H9 (cell line): ENCODE measurements around the gene SRSF2. TPM values are rescaled to one million over a fixed set of nuclear protein-coding genes. Genes with fewer than 3 reads are reported as not detected.

Experiments
- DNase-seq: peaks from one replicate; pipeline ENCODE4 v3.0.0-alpha.2; 2017
- H2AFZ ChIP-seq: one replicate; pipeline ENCODE4 v1.6.1; 2013; ENCODE audit warnings: mild to moderate bottlenecking, low read length, control low read depth, moderate library complexity
- H2AK5ac ChIP-seq: 2 replicates; pipeline ENCODE4 v1.6.1; 2013; ENCODE audit warnings: low read length, control low read depth, mixed read lengths; ENCODE audit not compliant: insufficient read length
- H2BK120ac ChIP-seq: one replicate; pipeline ENCODE4 v1.6.1; 2013; ENCODE audit warnings: low read depth, mild to moderate bottlenecking, low read length, control low read depth, inconsistent platforms; ENCODE audit not compliant: poor library complexity, severe bottlenecking
- H2BK12ac ChIP-seq: 2 replicates; pipeline ENCODE4 v1.6.1; 2013; ENCODE audit warnings: low read length, control low read depth, mixed read lengths, low read depth; ENCODE audit not compliant: insufficient read length
- H2BK15ac ChIP-seq: 2 replicates; pipeline ENCODE4 v1.6.1; 2013; ENCODE audit warnings: low read depth, low read length, control low read depth
- H2BK20ac ChIP-seq: one replicate; pipeline ENCODE4 v1.6.1; 2013; ENCODE audit warnings: low read depth, mild to moderate bottlenecking, low read length, control low read depth, inconsistent platforms; ENCODE audit not compliant: poor library complexity, severe bottlenecking
- H2BK5ac ChIP-seq: 2 replicates; pipeline ENCODE4 v1.6.1; 2013; ENCODE audit warnings: low read length, control low read depth, mixed read lengths; ENCODE audit not compliant: insufficient read length
- H3K14ac ChIP-seq: 2 replicates; pipeline ENCODE4 v1.6.1; 2013; ENCODE audit warnings: low read length, control low read depth; ENCODE audit not compliant: insufficient read depth
- H3K18ac ChIP-seq: 2 replicates; pipeline ENCODE4 v1.6.1; 2013; ENCODE audit warnings: low read depth, mild to moderate bottlenecking, mixed read lengths, low read length, control low read depth; ENCODE audit not compliant: insufficient read length
- H3K23ac ChIP-seq: 2 replicates; pipeline ENCODE4 v1.6.1; 2013; ENCODE audit warnings: low read length, control low read depth, mixed read lengths, low read depth; ENCODE audit not compliant: insufficient read length
- H3K23me2 ChIP-seq: 2 replicates; pipeline ENCODE4 v1.6.1; 2013; ENCODE audit warnings: low read depth, mild to moderate bottlenecking, mixed read lengths, low read length, control low read depth; ENCODE audit not compliant: insufficient read length, poor library complexity, severe bottlenecking
- H3K27ac ChIP-seq: 2 replicates; pipeline ENCODE4 v1.5.1; 2013; ENCODE audit warnings: low read length, control low read depth, mixed read lengths, low read depth; ENCODE audit not compliant: insufficient read length
- H3K27me3 ChIP-seq: 2 replicates; pipeline ENCODE4 v1.6.1; 2013; ENCODE audit warnings: low read length, control low read depth, inconsistent platforms; ENCODE audit not compliant: insufficient read depth
- H3K4ac ChIP-seq: 2 replicates; pipeline ENCODE4 v1.6.1; 2013; ENCODE audit warnings: low read depth, mild to moderate bottlenecking, control low read depth, inconsistent platforms, low read length, moderate library complexity
- H3K4me1 ChIP-seq: 2 replicates; pipeline ENCODE4 v1.6.1; 2013; ENCODE audit warnings: low read length, control low read depth, inconsistent platforms; ENCODE audit not compliant: insufficient read depth
- H3K4me2 ChIP-seq: 2 replicates; pipeline ENCODE4 v1.6.1; 2013; ENCODE audit warnings: low read length, control low read depth, mixed read lengths; ENCODE audit not compliant: insufficient read length, insufficient read depth
- H3K56ac ChIP-seq: 2 replicates; pipeline ENCODE4 v1.6.1; 2013; ENCODE audit warnings: low read depth, mild to moderate bottlenecking, mixed read lengths, low read length, control low read depth; ENCODE audit not compliant: insufficient read length
- H3K79me1 ChIP-seq: 2 replicates; pipeline ENCODE4 v1.6.1; 2013; ENCODE audit warnings: low read depth, mild to moderate bottlenecking, moderate library complexity, low read length, control low read depth, inconsistent platforms; ENCODE audit not compliant: insufficient read depth, poor library complexity, severe bottlenecking
- H3K79me2 ChIP-seq: 2 replicates; pipeline ENCODE4 v1.6.1; 2013; ENCODE audit warnings: low read length, control low read depth, inconsistent platforms; ENCODE audit not compliant: insufficient read depth
- H3K9ac ChIP-seq: 2 replicates; pipeline ENCODE4 v1.6.1; 2013; ENCODE audit warnings: low read length, control low read depth, mixed read lengths; ENCODE audit not compliant: insufficient read length; ENCODE audit errors: extremely low read depth
- H3K9me3 ChIP-seq: one replicate; pipeline ENCODE4 v1.6.1; 2013; ENCODE audit warnings: low read depth, low read length, inconsistent platforms; ENCODE audit not compliant: control insufficient read depth
- H3T11ph ChIP-seq: one replicate; pipeline ENCODE4 v1.6.1; 2013; ENCODE audit warnings: mild to moderate bottlenecking, low read length, control low read depth, inconsistent platforms
- H4K20me1 ChIP-seq: one replicate; pipeline ENCODE4 v1.6.1; 2013; ENCODE audit not compliant: control insufficient read depth, insufficient read length, insufficient read depth
- H4K5ac ChIP-seq: 2 replicates; pipeline ENCODE4 v1.6.1; 2013; ENCODE audit warnings: low read depth, mild to moderate bottlenecking, mixed read lengths, low read length, control low read depth; ENCODE audit not compliant: insufficient read length
- H4K8ac ChIP-seq: replicated peaks from 2 replicates; pipeline ENCODE4 v1.6.1; 2013; ENCODE audit warnings: low read length, control low read depth, mixed read lengths, low read depth; ENCODE audit not compliant: insufficient read length
- H4K91ac ChIP-seq: 2 replicates; pipeline ENCODE4 v1.6.1; 2013; ENCODE audit warnings: low read depth, mild to moderate bottlenecking, moderate library complexity, mixed read lengths, low read length, control low read depth; ENCODE audit not compliant: insufficient read length
- H3K27ac Mint-ChIP-seq, 3 experiments: 2 replicates in 2 of 3; 3 replicates in 1 of 3; pipeline ENCODE4 v1.8.0; 2020 to 2021; ENCODE audit warnings: mixed read lengths in 3 of 3, mild to moderate bottlenecking in 1 of 3, moderate library complexity in 1 of 3
- H3K27me3 Mint-ChIP-seq: 2 replicates; pipeline ENCODE4 v1.8.0; 2021; ENCODE audit warnings: low read depth, mild to moderate bottlenecking, moderate library complexity, mixed read lengths
- H3K36me3 Mint-ChIP-seq, 3 experiments: 2 replicates in 2 of 3; 3 replicates in 1 of 3; pipeline ENCODE4 v1.8.0; 2020 to 2021; ENCODE audit warnings: low read depth in 3 of 3, mixed read lengths in 3 of 3; ENCODE audit not compliant: insufficient read depth in 1 of 3
- H3K4me1 Mint-ChIP-seq, 2 experiments: 2 replicates each; pipeline ENCODE4 v1.8.0; 2020; ENCODE audit warnings: mixed read lengths in 2 of 2
- H3K4me3 Mint-ChIP-seq, 2 experiments: 2 replicates in 1 of 2; 3 replicates in 1 of 2; pipeline ENCODE4 v1.8.0; 2020 to 2021; ENCODE audit warnings: mild to moderate bottlenecking in 2 of 2, mixed read lengths in 2 of 2, moderate library complexity in 1 of 2
- H3K9me3 Mint-ChIP-seq, 2 experiments: 2 replicates in 1 of 2; 3 replicates in 1 of 2; pipeline ENCODE4 v1.8.0; 2020; ENCODE audit warnings: mild to moderate bottlenecking in 2 of 2, mixed read lengths in 2 of 2, moderate library complexity in 1 of 2
- WGBS: extraction: QIAGEN DNeasy Blood & Tissue Kit; methylation state at CpG from one replicate; pipeline ENCODE4 v1.1.7; 2013; ENCODE audit warnings: missing lambda C conversion rate, low lambda C conversion rate, mixed read lengths; ENCODE audit not compliant: insufficient read length; ENCODE audit errors: extremely low coverage; 5-methylcytosine and 5-hydroxymethylcytosine counted together
- total RNA-seq: library from RNA; stranded (reverse); gene quantifications from 2 replicates; pipeline ENCODE4 v1.2.1, GENCODE V29; 2021
- TF ChIP-seq, protein P1 (sequence below): fragments of 200-600 bp; sonication (generic); conservative IDR thresholded peaks from 3 replicates; pipeline ENCODE4 v1.8.0; 2021; ENCODE audit warnings: antibody characterized with exemption, mild to moderate bottlenecking

SRSF2 gene
- total RNA-seq, 1 experiment from 2014 or later, result 578 TPM

DNA sequence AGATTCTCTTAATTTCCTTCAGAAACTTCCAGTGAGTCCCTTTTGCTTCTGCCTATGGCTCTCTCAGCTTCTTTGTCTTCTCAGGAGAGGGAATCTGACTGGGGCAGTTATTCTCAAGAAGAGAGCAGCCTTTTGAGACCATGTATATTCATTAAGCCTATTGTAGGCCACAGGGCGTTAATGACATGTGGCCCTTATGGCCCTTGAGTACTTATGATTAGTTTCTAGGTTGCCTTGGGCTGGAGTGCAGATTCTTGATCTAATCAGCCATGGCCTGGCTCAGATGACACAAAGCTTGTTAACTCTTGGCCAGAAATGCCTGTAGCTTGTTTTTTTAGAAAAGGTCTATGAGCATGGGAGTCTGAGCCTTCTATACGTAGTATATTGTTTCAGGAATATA lies 18.2 kb upstream of the SRSF2 start:
- Histone ChIP-seq H3K79me1 (no peaks in the 10 kb centered on the region), H2BK120ac (no peak overlapping the region), H2AFZ (no peak overlapping the region), H3K4ac (no peak overlapping the region), H4K8ac (no peak overlapping the region), H2BK5ac (no peak overlapping the region), H3K9me3 (no peaks in the 10 kb centered on the region), H3K14ac (no peak overlapping the region), H3K4me2 (no peak overlapping the region), H3K9ac (no peak overlapping the region), H2BK12ac (no peak overlapping the region), H3K27me3 (no peaks in the 10 kb centered on the region), H4K20me1 (no peaks in the 10 kb centered on the region), H3K18ac (no peak overlapping the region), H2BK15ac (no peak overlapping the region), H2AK5ac (no peak overlapping the region), H2BK20ac (no peak overlapping the region), H3T11ph (no peak overlapping the region), H3K27ac (no peak overlapping the region), H3K79me2 (no peaks in the 10 kb centered on the region), H3K56ac (no peak overlapping the region), H3K23ac (no peak overlapping the region), H3K23me2 (no peaks in the 10 kb centered on the region), H3K4me1 (no peaks in the 10 kb centered on the region), H4K5ac (no peak overlapping the region), H4K91ac (no peak overlapping the region)
- no peak for DNase-seq
- Mint-ChIP-seq H3K4me3 (no peak overlapping the region), H3K9me3 (no peaks in the 10 kb centered on the region; a peak in 1 of 5 replicates), H3K27me3 (no peaks in the 10 kb centered on the region), H3K4me1 (no peaks in the 10 kb centered on the region), H3K27ac (no peak overlapping the region), H3K36me3 (peaks cover 18 to 36% (median 20%) of the 10 kb centered on the region in 3 experiments)
- WGBS, result no CpG with 5 or more reads among the region's 2 CpGs
- TF ChIP-seq, protein P1, sequence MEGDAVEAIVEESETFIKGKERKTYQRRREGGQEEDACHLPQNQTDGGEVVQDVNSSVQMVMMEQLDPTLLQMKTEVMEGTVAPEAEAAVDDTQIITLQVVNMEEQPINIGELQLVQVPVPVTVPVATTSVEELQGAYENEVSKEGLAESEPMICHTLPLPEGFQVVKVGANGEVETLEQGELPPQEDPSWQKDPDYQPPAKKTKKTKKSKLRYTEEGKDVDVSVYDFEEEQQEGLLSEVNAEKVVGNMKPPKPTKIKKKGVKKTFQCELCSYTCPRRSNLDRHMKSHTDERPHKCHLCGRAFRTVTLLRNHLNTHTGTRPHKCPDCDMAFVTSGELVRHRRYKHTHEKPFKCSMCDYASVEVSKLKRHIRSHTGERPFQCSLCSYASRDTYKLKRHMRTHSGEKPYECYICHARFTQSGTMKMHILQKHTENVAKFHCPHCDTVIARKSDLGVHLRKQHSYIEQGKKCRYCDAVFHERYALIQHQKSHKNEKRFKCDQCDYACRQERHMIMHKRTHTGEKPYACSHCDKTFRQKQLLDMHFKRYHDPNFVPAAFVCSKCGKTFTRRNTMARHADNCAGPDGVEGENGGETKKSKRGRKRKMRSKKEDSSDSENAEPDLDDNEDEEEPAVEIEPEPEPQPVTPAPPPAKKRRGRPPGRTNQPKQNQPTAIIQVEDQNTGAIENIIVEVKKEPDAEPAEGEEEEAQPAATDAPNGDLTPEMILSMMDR, result no peak
